ENCODE results near the gene NAV2. TPM values are rescaled to one million over a fixed set of nuclear protein-coding genes. Genes with fewer than 3 reads are reported as not detected.

Gene NAV2
- polyA plus RNA-seq, 3 donors = not detected

GRCh38 chr11:20043992-20044391 lies 331.4 kb downstream of the NAV2 start:
- peaks cover 0 to 2% of the 10 kb centered on the region in 2 donors for H3K36me3 Mint-ChIP-seq
- over 99% methylated on average over 12 of the region's 13 CpGs for WGBS (ENCODE audit: insufficient coverage)
- H3K4me1 Mint-ChIP-seq = peaks cover 31% of the 10 kb centered on the region
- no peak for TF ChIP-seq CTCF (IDR thresholded peaks at IDR 0.05)
- Histone ChIP-seq H3K4me2 (replicated peaks; ENCODE audit: extremely low read depth, low read length, poor library complexity, severe bottlenecking) (no peak overlapping the region), H3K27me3 (ENCODE audit: control insufficient read depth in 2 of 2, insufficient read depth in 2 of 2, low read length in 2 of 2) (no peaks in the 10 kb centered on the region), H3K27ac (ENCODE audit: low read depth in 1 of 2, low read length in 2 of 2) (no peak overlapping the region), H3K9me3 (replicated peaks in 1 of 2; ENCODE audit: control insufficient read depth in 1 of 2, insufficient read depth in 1 of 2, low read length in 2 of 2) (no peaks in the 10 kb centered on the region), H4K20me1 (ENCODE audit: insufficient read depth, low read length) (no peaks in the 10 kb centered on the region), H3K4me1 (ENCODE audit: control insufficient read depth in 1 of 2, insufficient read depth in 2 of 2, low read length in 2 of 2) (peaks cover 14 to 19% of the 10 kb centered on the region in 2 donors), H3K36me3 (replicated peaks in 1 of 2; ENCODE audit: control insufficient read depth in 1 of 2, insufficient read depth in 2 of 2, low read length in 2 of 2) (no peaks in the 10 kb centered on the region), H3K9ac (ENCODE audit: insufficient read depth, low read length, poor library complexity, severe bottlenecking) (no peak overlapping the region), H2AFZ (ENCODE audit: insufficient read depth, low read depth, low read length, poor library complexity, severe bottlenecking) (no peak overlapping the region), H3K79me2 (ENCODE audit: insufficient read depth, low read length) (no peaks in the 10 kb centered on the region), H3K4me3 (replicated peaks in 1 of 3; ENCODE audit: low read depth in 2 of 3, low read length in 3 of 3) (no peak overlapping the region)
- DNase-seq = no peak
- peaks cover 0 to 2% (median 0%) of the 10 kb centered on the region in 7 donors for H3K9me3 Mint-ChIP-seq
- H3K27ac Mint-ChIP-seq = no peak overlapping the region
- no peak overlapping the region for H3K4me3 Mint-ChIP-seq
- peaks cover 0 to 4% (median 2%) of the 10 kb centered on the region in 3 donors for H3K27me3 Mint-ChIP-seq (ENCODE audit: low read depth in 3 of 3)
- intact Hi-C loops (cut with micrococcal nuclease) = no loop called here

- H3K9ac ChIP-seq (ENCODE audit: insufficient read depth, low read length, poor library complexity, severe bottlenecking) = no peak overlapping the region
- H3K9me3 Mint-ChIP-seq = peaks cover 0 to 2% (median 0%) of the 10 kb centered on the region in 7 donors
Observed at GRCh38 chr11:20045098-20045688, 332.6 kb downstream of the NAV2 start.

More at GRCh38 chr11:20045098-20045688, 332.6 kb downstream of the NAV2 start:
- whole genome bisulfite sequencing (ENCODE audit: insufficient coverage) = 96% methylated on average over 18 of the region's 19 CpGs
- peaks cover 1 to 2% (median 2%) of the 10 kb centered on the region in 3 donors for H3K27me3 Mint-ChIP-seq (ENCODE audit: low read depth in 3 of 3)
- DNase-seq = no peak
- H3K4me1 Mint-ChIP-seq = peaks cover 40% of the 10 kb centered on the region
- Histone ChIP-seq H3K4me3 (replicated peaks in 1 of 3; ENCODE audit: low read depth in 2 of 3, low read length in 3 of 3) (no peak overlapping the region), H3K4me2 (replicated peaks; ENCODE audit: extremely low read depth, low read length, poor library complexity, severe bottlenecking) (no peak overlapping the region), H3K27ac (ENCODE audit: low read depth in 1 of 2, low read length in 2 of 2) (no peak overlapping the region), H3K36me3 (replicated peaks in 1 of 2; ENCODE audit: control insufficient read depth in 1 of 2, insufficient read depth in 2 of 2, low read length in 2 of 2) (no peaks in the 10 kb centered on the region), H3K4me1 (ENCODE audit: control insufficient read depth in 1 of 2, insufficient read depth in 2 of 2, low read length in 2 of 2) (peaks cover 14 to 19% of the 10 kb centered on the region in 2 donors), H3K79me2 (ENCODE audit: insufficient read depth, low read length) (no peaks in the 10 kb centered on the region), H2AFZ (ENCODE audit: insufficient read depth, low read depth, low read length, poor library complexity, severe bottlenecking) (no peak overlapping the region), H3K9me3 (replicated peaks in 1 of 2; ENCODE audit: control insufficient read depth in 1 of 2, insufficient read depth in 1 of 2, low read length in 2 of 2) (no peaks in the 10 kb centered on the region), H3K27me3 (ENCODE audit: control insufficient read depth in 2 of 2, insufficient read depth in 2 of 2, low read length in 2 of 2) (no peaks in the 10 kb centered on the region), H4K20me1 (ENCODE audit: insufficient read depth, low read length) (no peaks in the 10 kb centered on the region)
- H3K36me3 Mint-ChIP-seq = peaks cover 0 to 2% of the 10 kb centered on the region in 2 donors
- no peak overlapping the region for H3K4me3 Mint-ChIP-seq
- intact Hi-C loops (cut with micrococcal nuclease) = no loop called here
- peak overlapping the region in 2 of 7 donors; percentile 2 to 55 for H3K27ac Mint-ChIP-seq
- no peak for TF ChIP-seq CTCF (IDR thresholded peaks at IDR 0.05)

Measured in CD14-positive monocyte (primary cell).